ENCODE results near the gene B3GAT1. TPM values are rescaled to one million over a fixed set of nuclear protein-coding genes. Genes with fewer than 3 reads are reported as not detected.

The B3GAT1 gene
- total and polyA plus RNA-seq, 2 of the 13 experiments (the other 11 are each of a cell fraction or from before 2014, with no cell fraction given) = not detected

GRCh38 chr11:134330611-134331353 is 81.3 kb downstream of the B3GAT1 start (continued):
- TF ChIP-seq FUBP1 (CRISPR knock-in tag; IDR thresholded peaks at IDR 0.05; ENCODE audit: borderline replicate concordance) = no peak
- TF ChIP-seq NFIB (CRISPR knock-in tag; IDR thresholded peaks at IDR 0.05; ENCODE audit: borderline replicate concordance) = no peak
- TF ChIP-seq MZF1 (CRISPR knock-in tag; IDR thresholded peaks at IDR 0.05; ENCODE audit: borderline replicate concordance) = no peak
- TF ChIP-seq ZNF670 (CRISPR knock-in tag; IDR thresholded peaks at IDR 0.05; ENCODE audit: borderline replicate concordance) = no peak
- TF ChIP-seq CCAR2 (optimal IDR thresholded peaks at IDR 0.05; ENCODE audit: low read depth, low read length) = no peak
- 0 out of 2 replicates have a peak, but pooled peaks have one; percentile 64 for TF ChIP-seq CBX2 (IDR thresholded peaks at IDR 0.05; ENCODE audit: low read depth, low read length)
- TF ChIP-seq CBX2 (CRISPR knock-in tag; IDR thresholded peaks at IDR 0.05; ENCODE audit: low read depth) = no peak
- TF ChIP-seq ZFAT (CRISPR knock-in tag; conservative IDR thresholded peaks at IDR 0.05) = no peak
- TF ChIP-seq BRCA1 (CRISPR knock-in tag; IDR thresholded peaks at IDR 0.05) = no peak
- no peak for TF ChIP-seq ZFP36L1 (CRISPR knock-in tag; IDR thresholded peaks at IDR 0.05)
- no peak for TF ChIP-seq ZNF232 (CRISPR knock-in tag; IDR thresholded peaks at IDR 0.05; ENCODE audit: borderline replicate concordance)
- TF ChIP-seq EZH2 (conservative IDR thresholded peaks at IDR 0.05; ENCODE audit: low read depth, low read length) = peak; percentile 54; the same call in 1 of the 2 replicates
- no peak for TF ChIP-seq DNMT3B (CRISPR knock-in tag; conservative IDR thresholded peaks at IDR 0.05)
- TF ChIP-seq TARDBP (CRISPR knock-in tag; IDR thresholded peaks at IDR 0.05) = no peak

Other genes with a start within 250 kb of the B3GAT1 start
- 25.6 and 33.3 TPM in 2 replicates for gene NCAPD3, start 188.3 kb downstream of the B3GAT1 start, total RNA-seq (2016; rRNA removed; fragmentation: Illumina TruSeq; extraction: Trizol)
- 18.0 and 20.7 TPM in 2 replicates for gene NCAPD3, start 188.3 kb downstream of the B3GAT1 start, polyA plus RNA-seq (2011; rRNA removed)
- 20.2 and 20.4 TPM in 2 replicates for gene VPS26B, start 187.6 kb downstream of the B3GAT1 start, total RNA-seq (2016; rRNA removed; fragmentation: Illumina TruSeq; extraction: Trizol)
- 23.2 and 23.6 TPM in 2 replicates for gene VPS26B, start 187.6 kb downstream of the B3GAT1 start, polyA plus RNA-seq (2011; rRNA removed)
- gene THYN1, start 158.9 kb downstream of the B3GAT1 start, total RNA-seq (2016; rRNA removed; fragmentation: Illumina TruSeq; extraction: Trizol) = 87.6 and 124 TPM in 2 replicates
- gene THYN1, start 158.9 kb downstream of the B3GAT1 start, polyA plus RNA-seq (2011; rRNA removed) = 36.1 and 42.9 TPM in 2 replicates
- gene ACAD8, start 158.7 kb downstream of the B3GAT1 start, total RNA-seq (2016; rRNA removed; fragmentation: Illumina TruSeq; extraction: Trizol) = 16.1 and 20.3 TPM in 2 replicates
- 13.5 and 15.0 TPM in 2 replicates for gene ACAD8, start 158.7 kb downstream of the B3GAT1 start, polyA plus RNA-seq (2011; rRNA removed)
- gene GLB1L3, start 135.9 kb downstream of the B3GAT1 start, total RNA-seq (2016; rRNA removed; fragmentation: Illumina TruSeq; extraction: Trizol) = not detected in 2 replicates
- gene GLB1L3, start 135.9 kb downstream of the B3GAT1 start, polyA plus RNA-seq (2011; rRNA removed) = not detected in 2 replicates
- gene GLB1L2, start 80.3 kb downstream of the B3GAT1 start, total RNA-seq (2016; rRNA removed; fragmentation: Illumina TruSeq; extraction: Trizol) = 0.27 and 0.69 TPM in 2 replicates
- gene GLB1L2, start 80.3 kb downstream of the B3GAT1 start, polyA plus RNA-seq (2011; rRNA removed) = 0.59 and 0.80 TPM in 2 replicates